ENCODE measurements around the gene C2orf92. TPM values are rescaled to one million over a fixed set of nuclear protein-coding genes. Genes with fewer than 3 reads are reported as not detected.
"Not testable (repeated sequence)": the region's sequence is repeated elsewhere in the genome, so short reads cannot be mapped to it uniquely, and the experiment has no call there.

Gene C2orf92
- 1 to 10 TPM; 4.5 to 4.8 TPM for total RNA-seq

GRCh38 chr2:97669448-97669847, at the start of gene C2orf92:
Gene C2orf92, plus strand, starts transcription at chr2:97669713. Its CDS starts 76 bp downstream, at chr2:97669789.
- intact Hi-C loops (cut with micrococcal nuclease), result no loop called here
- CTCF ChIA-PET, result interaction anchor here (0.9 to 2.0 kb wide), 3 partner anchors 30 to 79 kb away, joined by 3 to 7 read pairs (median 4); no protein-coding TSS in a partner anchor
- Mint-ChIP-seq H3K27ac (no peak within 1 kb of the TSS), H3K4me3 (no peak within 1 kb of the TSS), H3K27me3 (no peaks in the 10 kb centered on the region), H3K4me1 (ENCODE audit: low read depth) (peaks cover 20% of the 10 kb centered on the region), H3K9me3 (no peaks in the 10 kb centered on the region), H3K36me3 (no peaks in the 10 kb centered on the region)
- no peak for DNase-seq
- POLR2A ChIA-PET, result interaction anchor here (1.0 kb wide), 1 partner anchor 24 kb away, joined by 4 read pairs; the partner anchor contains the start of gene COX5B

GRCh38 chr2:97620492-97620891, 49.0 kb upstream of the C2orf92 start:
- H3K4me1 Mint-ChIP-seq (ENCODE audit: low read depth); H3K27me3 Mint-ChIP-seq; H3K4me3 Mint-ChIP-seq; H3K36me3 Mint-ChIP-seq; CTCF ChIA-PET; intact Hi-C loops (cut with micrococcal nuclease); DNase-seq; H3K27ac Mint-ChIP-seq; POLR2A ChIA-PET; H3K9me3 Mint-ChIP-seq: not testable (repeated sequence)

- H3K4me1 Mint-ChIP-seq (ENCODE audit: low read depth); POLR2A ChIA-PET; DNase-seq; H3K36me3 Mint-ChIP-seq; CTCF ChIA-PET; H3K27me3 Mint-ChIP-seq; intact Hi-C loops (cut with micrococcal nuclease); H3K27ac Mint-ChIP-seq; H3K9me3 Mint-ChIP-seq; H3K4me3 Mint-ChIP-seq: not testable (repeated sequence)
These were observed 46.5 kb upstream of the C2orf92 start for GRCh38 chr2:97622976-97623375.

GRCh38 chr2:97625354-97626048, 44.0 kb upstream of the C2orf92 start:
- H3K9me3 Mint-ChIP-seq; intact Hi-C loops (cut with micrococcal nuclease); POLR2A ChIA-PET: not testable (repeated sequence)

GRCh38 chr2:97626049-97626430, 43.5 kb upstream of the C2orf92 start:
- H3K27ac Mint-ChIP-seq; DNase-seq; H3K4me1 Mint-ChIP-seq (ENCODE audit: low read depth); CTCF ChIA-PET; H3K4me3 Mint-ChIP-seq; POLR2A ChIA-PET; H3K9me3 Mint-ChIP-seq; H3K27me3 Mint-ChIP-seq; intact Hi-C loops (cut with micrococcal nuclease); H3K36me3 Mint-ChIP-seq: not testable (repeated sequence)

More at GRCh38 chr2:97625354-97626048, 44.0 kb upstream of the C2orf92 start:
- CTCF ChIA-PET; H3K27me3 Mint-ChIP-seq; DNase-seq; H3K27ac Mint-ChIP-seq; H3K4me3 Mint-ChIP-seq; H3K36me3 Mint-ChIP-seq; H3K4me1 Mint-ChIP-seq (ENCODE audit: low read depth): not testable (repeated sequence)

- H3K27ac Mint-ChIP-seq, result no peak overlapping the region
- H3K27me3 Mint-ChIP-seq, result peaks cover 2% of the 10 kb centered on the region
- no peak for DNase-seq
- ChIA-PET POLR2A (interaction anchor here (1.2 kb wide), 1 partner anchor 18 kb away, joined by 3 read pairs; no protein-coding TSS in a partner anchor), CTCF (interaction anchor here (1.1 to 1.7 kb wide), 3 partner anchors 18 to 54 kb away, joined by 4 to 5 read pairs (median 5); no protein-coding TSS in a partner anchor)
- H3K36me3 Mint-ChIP-seq, result peaks cover 19% of the 10 kb centered on the region
- peaks cover 21% of the 10 kb centered on the region for H3K4me1 Mint-ChIP-seq (ENCODE audit: low read depth)
- H3K4me3 Mint-ChIP-seq, result no peak overlapping the region
- no peaks in the 10 kb centered on the region for H3K9me3 Mint-ChIP-seq
- intact Hi-C loops (cut with micrococcal nuclease), result no loop called here
These were observed 25.3 kb upstream of the C2orf92 start for GRCh38 chr2:97644023-97644717.

- DNase-seq, result no peak
- POLR2A ChIA-PET, result interaction anchor here (0.8 to 8.3 kb wide), 10 partner anchors 17 to 73 kb away, joined by 3 to 191 read pairs (median 8); partner anchors contain the start of genes ACTR1B, ANKRD36B and ZAP70
- H3K27ac Mint-ChIP-seq, result peak overlapping the region; percentile 88
- no peaks in the 10 kb centered on the region for H3K9me3 Mint-ChIP-seq
- H3K36me3 Mint-ChIP-seq, result peaks cover 22% of the 10 kb centered on the region
- intact Hi-C loops (cut with micrococcal nuclease), result loop anchor here (1.0 to 5.0 kb wide), 3 partner anchors 19 to 102 kb away; partner anchors contain the start of gene ACTR1B
- CTCF ChIA-PET, result interaction anchor here (1.1 to 4.5 kb wide), 7 partner anchors 19 to 68 kb away, joined by 5 to 35 read pairs (median 21); partner anchors contain the start of genes ACTR1B, ANKRD36B and ZAP70
- H3K4me1 Mint-ChIP-seq (ENCODE audit: low read depth), result peaks cover 21% of the 10 kb centered on the region
- H3K27me3 Mint-ChIP-seq, result no peaks in the 10 kb centered on the region
- peak overlapping the region; percentile 81 for H3K4me3 Mint-ChIP-seq
These were observed 24.3 kb upstream of the C2orf92 start for GRCh38 chr2:97645112-97645694.

- no peaks in the 10 kb centered on the region for H3K9me3 Mint-ChIP-seq
These were observed 23.6 kb upstream of the C2orf92 start, which contains the start of gene COX5B for GRCh38 chr2:97645695-97646629. Gene COX5B, plus strand, starts transcription at chr2:97646062. Its CDS starts 25 bp downstream, at chr2:97646087.

GRCh38 chr2:97646977-97647376, 22.5 kb upstream of the C2orf92 start:
- POLR2A ChIA-PET, result interaction anchor here (0.6 to 8.3 kb wide), 6 partner anchors 15 to 83 kb away, joined by 3 to 191 read pairs (median 10); partner anchors contain the start of genes ACTR1B, ANKRD36B and ZAP70

More at GRCh38 chr2:97645695-97646629, 23.6 kb upstream of the C2orf92 start, which contains the start of gene COX5B:
- Mint-ChIP-seq H3K4me3 (peak within 1 kb of the TSS; percentile 81), H3K27ac (peak within 1 kb of the TSS; percentile 88), H3K27me3 (no peaks in the 10 kb centered on the region), H3K4me1 (ENCODE audit: low read depth) (peaks cover 21% of the 10 kb centered on the region), H3K36me3 (peaks cover 24% of the 10 kb centered on the region)
- ChIA-PET CTCF (interaction anchor here (0.9 to 4.5 kb wide), 6 partner anchors 18 to 1580 kb away, joined by 3 to 35 read pairs (median 22); partner anchors contain the start of genes ACTR1B, ANKRD36B and ZAP70), POLR2A (interaction anchor here (0.6 to 8.3 kb wide), 11 partner anchors 11 to 73 kb away, joined by 3 to 191 read pairs (median 7); partner anchors contain the start of genes ACTR1B, ANKRD36B and ZAP70)
- peak; percentile 100 for DNase-seq
- intact Hi-C loops (cut with micrococcal nuclease), result loop anchor here (1.0 to 5.0 kb wide), 3 partner anchors 18 to 101 kb away; partner anchors contain the start of gene ACTR1B

GRCh38 chr2:97651114-97651513, 18.4 kb upstream of the C2orf92 start:
- CTCF ChIA-PET, result interaction anchor here (1.1 to 1.7 kb wide), 4 partner anchors 11 to 60 kb away, joined by 3 to 8 read pairs (median 5); no protein-coding TSS in a partner anchor
- intact Hi-C loops (cut with micrococcal nuclease), result no loop called here

More at GRCh38 chr2:97646977-97647376, 22.5 kb upstream of the C2orf92 start:
- Mint-ChIP-seq H3K4me1 (ENCODE audit: low read depth) (peaks cover 21% of the 10 kb centered on the region), H3K36me3 (peaks cover 24% of the 10 kb centered on the region), H3K27ac (peak overlapping the region; percentile 88), H3K4me3 (peak overlapping the region; percentile 81), H3K27me3 (no peaks in the 10 kb centered on the region), H3K9me3 (no peaks in the 10 kb centered on the region)
- no peak for DNase-seq
- intact Hi-C loops (cut with micrococcal nuclease), result loop anchor here (5.0 kb wide), 1 partner anchor 100 kb away; no protein-coding TSS in a partner anchor
- CTCF ChIA-PET, result interaction anchor here (1.0 to 4.5 kb wide), 6 partner anchors 13 to 56 kb away, joined by 3 to 35 read pairs (median 22); partner anchors contain the start of genes ACTR1B and ANKRD36B

More at GRCh38 chr2:97651114-97651513, 18.4 kb upstream of the C2orf92 start:
- H3K4me3 Mint-ChIP-seq, result no peak overlapping the region
- H3K36me3 Mint-ChIP-seq, result peaks cover 44% of the 10 kb centered on the region
- no peaks in the 10 kb centered on the region for H3K27me3 Mint-ChIP-seq
- no peaks in the 10 kb centered on the region for H3K9me3 Mint-ChIP-seq
- H3K4me1 Mint-ChIP-seq (ENCODE audit: low read depth), result peaks cover 23% of the 10 kb centered on the region
- no peak overlapping the region for H3K27ac Mint-ChIP-seq
- no peak for DNase-seq
- POLR2A ChIA-PET, result interaction anchor here (8.3 kb wide), 1 partner anchor 11 kb away, joined by 191 read pairs; the partner anchor contains the start of gene ACTR1B

All from activated CD4-positive, alpha-beta memory T cell treated with anti-CD3 and anti-CD28 coated beads for 36 hours (primary cell).